Embryonic facial prominence (tissue), 1 donor: ENCODE results near the gene CRMP1.

Source experiments
- DNase-seq: peaks from one replicate; pipeline ENCODE4 v3.0.0-alpha.2; 2016; ENCODE audit errors: extremely low spot score

The CRMP1 gene

GRCh38 chr4:5893004-5893580 is at the start of gene CRMP1:
Gene CRMP1 (minus strand): TSS chr4:5893086. CDS start chr4:5892969, 117 bp downstream.
- DNase-seq = no peak

GRCh38 chr4:5941601-5942000 is 48.7 kb upstream of the CRMP1 start:
- no peak for DNase-seq

GRCh38 chr4:5940470-5941203 is 47.8 kb upstream of the CRMP1 start:
- DNase-seq = no peak

- DNase-seq = no peak
Measured at GRCh38 chr4:5933996-5934831, 41.3 kb upstream of the CRMP1 start.

GRCh38 chr4:5933116-5933515 is 40.2 kb upstream of the CRMP1 start:
- no peak for DNase-seq

GRCh38 chr4:5932035-5932568 is 39.2 kb upstream of the CRMP1 start:
- DNase-seq = no peak

GRCh38 chr4:5931526-5931925 is 38.6 kb upstream of the CRMP1 start:
- DNase-seq = no peak

GRCh38 chr4:5930876-5931275 is 38.0 kb upstream of the CRMP1 start:
- DNase-seq = no peak

GRCh38 chr4:5930456-5930855 is 37.6 kb upstream of the CRMP1 start:
- DNase-seq = no peak

GRCh38 chr4:5928844-5929420 is 36.0 kb upstream of the CRMP1 start:
- no peak for DNase-seq

- DNase-seq = no peak
Measured at GRCh38 chr4:5928274-5928673, 35.4 kb upstream of the CRMP1 start.

GRCh38 chr4:5927747-5928146 is 34.9 kb upstream of the CRMP1 start:
- DNase-seq = no peak

- no peak for DNase-seq
Measured at GRCh38 chr4:5927116-5927515, 34.2 kb upstream of the CRMP1 start.

GRCh38 chr4:5926598-5926997 is 33.7 kb upstream of the CRMP1 start:
- DNase-seq = no peak

- no peak for DNase-seq
Measured at GRCh38 chr4:5925419-5926200, 32.7 kb upstream of the CRMP1 start.

- no peak for DNase-seq
Measured at GRCh38 chr4:5924461-5925125, 31.7 kb upstream of the CRMP1 start.

GRCh38 chr4:5923376-5923775 is 30.5 kb upstream of the CRMP1 start:
- no peak for DNase-seq

- DNase-seq = no peak
Measured at GRCh38 chr4:5922556-5922955, 29.7 kb upstream of the CRMP1 start.

- DNase-seq = no peak
Measured at GRCh38 chr4:5921981-5922380, 29.1 kb upstream of the CRMP1 start.

- DNase-seq = no peak
Measured at GRCh38 chr4:5921101-5921980, 28.5 kb upstream of the CRMP1 start.
